GM19099 (cell line): Measurements from ENCODE around the gene UBE2G1.

Experiments
- POLR2A ChIP-seq: IDR thresholded peaks from 3 replicates; pipeline ENCODE4 v1.6.1; 2011; ENCODE audit warnings: low read depth; ENCODE audit not compliant: insufficient read length; ENCODE audit errors: extremely low read depth

The UBE2G1 gene

GRCh38 chr17:4295686-4296085 is 70.8 kb downstream of the UBE2G1 start:
- TF ChIP-seq POLR2A: no peak

- no peak for TF ChIP-seq POLR2A
Observed at GRCh38 chr17:4293572-4293971, 72.9 kb downstream of the UBE2G1 start.

- no peak for TF ChIP-seq POLR2A
Observed at GRCh38 chr17:4287710-4288109, 78.8 kb downstream of the UBE2G1 start.

GRCh38 chr17:4276514-4276913 is 90.0 kb downstream of the UBE2G1 start:
- TF ChIP-seq POLR2A: no peak

GRCh38 chr17:4272972-4273368 is 93.5 kb downstream of the UBE2G1 start:
- TF ChIP-seq POLR2A: no peak

- no peak for TF ChIP-seq POLR2A
Observed at GRCh38 chr17:4272213-4272971, 94.1 kb downstream of the UBE2G1 start.

- TF ChIP-seq POLR2A: no peak
Observed at GRCh38 chr17:4270736-4271135, 95.7 kb downstream of the UBE2G1 start.

- no peak for TF ChIP-seq POLR2A
Observed at GRCh38 chr17:4269915-4270314, 96.6 kb downstream of the UBE2G1 start.

GRCh38 chr17:4267402-4267801 is 99.1 kb downstream of the UBE2G1 start:
- TF ChIP-seq POLR2A: no peak

GRCh38 chr17:4266550-4266949 is 99.9 kb downstream of the UBE2G1 start:
- TF ChIP-seq POLR2A: no peak

GRCh38 chr17:4263282-4264215 is 102.9 kb downstream of the UBE2G1 start, which contains the start of gene ANKFY1:
Gene ANKFY1 (minus strand): TSS chr17:4263979. CDS start chr17:4263941, 38 bp downstream.
- TF ChIP-seq POLR2A: peak; percentile 89

- TF ChIP-seq POLR2A: no peak
Observed at GRCh38 chr17:4262703-4263102, 103.8 kb downstream of the UBE2G1 start.

- TF ChIP-seq POLR2A: no peak
Observed at GRCh38 chr17:4261452-4261851, 105.0 kb downstream of the UBE2G1 start.

- TF ChIP-seq POLR2A: no peak
Observed at GRCh38 chr17:4258867-4259266, 107.6 kb downstream of the UBE2G1 start.

GRCh38 chr17:4256952-4257351 is 109.5 kb downstream of the UBE2G1 start:
- TF ChIP-seq POLR2A: no peak

GRCh38 chr17:4250887-4251286 is 115.6 kb downstream of the UBE2G1 start:
- no peak for TF ChIP-seq POLR2A

- no peak for TF ChIP-seq POLR2A
Observed at GRCh38 chr17:4249452-4250029, 116.9 kb downstream of the UBE2G1 start.
